ENCODE data around the gene TUBGCP5.

The TUBGCP5 gene

GRCh38 chr15:23069496-23070166 is 30.3 kb upstream of the TUBGCP5 start:
- Histone ChIP-seq H3K4me3 (IDR thresholded peaks at IDR 0.05; ENCODE audit: insufficient read depth, low read depth, low read length) (no peak overlapping the region), H4K20me1 (ENCODE audit: insufficient read depth) (no peaks in the 10 kb centered on the region), H3K27ac (no peak overlapping the region), H3K4me1 (ENCODE audit: low read depth, poor library complexity, severe bottlenecking) (no peaks in the 10 kb centered on the region), H3K4me2 (no peak overlapping the region), H3K79me2 (ENCODE audit: insufficient read depth, low read depth) (no peaks in the 10 kb centered on the region), H3K36me3 (ENCODE audit: insufficient read depth) (no peaks in the 10 kb centered on the region), H3K27me3 (ENCODE audit: insufficient read depth, low read depth) (no peaks in the 10 kb centered on the region), H2AFZ (ENCODE audit: low read depth) (no peak overlapping the region), H3K9ac (no peak overlapping the region)
- no peak for TF ChIP-seq CTCF (conservative IDR thresholded peaks at IDR 0.05; ENCODE audit: low read depth, low read length)

- H3K36me3 ChIP-seq (ENCODE audit: insufficient read depth): no peaks in the 10 kb centered on the region
- H3K9ac ChIP-seq: no peak overlapping the region
- no peaks in the 10 kb centered on the region for H3K4me1 ChIP-seq (ENCODE audit: low read depth, poor library complexity, severe bottlenecking)
- H3K4me2 ChIP-seq: no peak overlapping the region
- no peak overlapping the region for H3K4me3 ChIP-seq (IDR thresholded peaks at IDR 0.05; ENCODE audit: insufficient read depth, low read depth, low read length)
- H3K27ac ChIP-seq: no peak overlapping the region
- TF ChIP-seq CTCF (conservative IDR thresholded peaks at IDR 0.05; ENCODE audit: low read depth, low read length): no peak
- H3K79me2 ChIP-seq (ENCODE audit: insufficient read depth, low read depth): no peaks in the 10 kb centered on the region
- H2AFZ ChIP-seq (ENCODE audit: low read depth): no peak overlapping the region
- H4K20me1 ChIP-seq (ENCODE audit: insufficient read depth): no peaks in the 10 kb centered on the region
- no peaks in the 10 kb centered on the region for H3K27me3 ChIP-seq (ENCODE audit: insufficient read depth, low read depth)
Observed at GRCh38 chr15:23067416-23067815, 28.0 kb upstream of the TUBGCP5 start.

- no peak for TF ChIP-seq CTCF (conservative IDR thresholded peaks at IDR 0.05; ENCODE audit: low read depth, low read length)
- Histone ChIP-seq H2AFZ (ENCODE audit: low read depth) (no peak overlapping the region), H3K4me2 (no peak overlapping the region), H3K4me1 (ENCODE audit: low read depth, poor library complexity, severe bottlenecking) (no peaks in the 10 kb centered on the region), H4K20me1 (ENCODE audit: insufficient read depth) (no peaks in the 10 kb centered on the region), H3K27ac (no peak overlapping the region), H3K4me3 (IDR thresholded peaks at IDR 0.05; ENCODE audit: insufficient read depth, low read depth, low read length) (no peak overlapping the region), H3K9ac (no peak overlapping the region), H3K79me2 (ENCODE audit: insufficient read depth, low read depth) (no peaks in the 10 kb centered on the region), H3K36me3 (ENCODE audit: insufficient read depth) (no peaks in the 10 kb centered on the region), H3K27me3 (ENCODE audit: insufficient read depth, low read depth) (no peaks in the 10 kb centered on the region)
Observed at GRCh38 chr15:23065836-23066235, 26.5 kb upstream of the TUBGCP5 start.

- H3K4me1 ChIP-seq (ENCODE audit: low read depth, poor library complexity, severe bottlenecking): no peaks in the 10 kb centered on the region
- no peak overlapping the region for H3K4me3 ChIP-seq (IDR thresholded peaks at IDR 0.05; ENCODE audit: insufficient read depth, low read depth, low read length)
- H3K9ac ChIP-seq: no peak overlapping the region
- no peak overlapping the region for H3K4me2 ChIP-seq
- H2AFZ ChIP-seq (ENCODE audit: low read depth): no peak overlapping the region
- no peaks in the 10 kb centered on the region for H4K20me1 ChIP-seq (ENCODE audit: insufficient read depth)
- H3K27ac ChIP-seq: no peak overlapping the region
- H3K36me3 ChIP-seq (ENCODE audit: insufficient read depth): no peaks in the 10 kb centered on the region
- H3K79me2 ChIP-seq (ENCODE audit: insufficient read depth, low read depth): no peaks in the 10 kb centered on the region
- TF ChIP-seq CTCF (conservative IDR thresholded peaks at IDR 0.05; ENCODE audit: low read depth, low read length): no peak
- no peaks in the 10 kb centered on the region for H3K27me3 ChIP-seq (ENCODE audit: insufficient read depth, low read depth)
Observed at GRCh38 chr15:23064156-23064555, 24.8 kb upstream of the TUBGCP5 start.

All from KMS-11 (cell line).